Activated T-cell treated with anti-CD3 and anti-CD28 coated beads for 24 hours (primary cell): ENCODE measurements around the gene MITF.

Source experiments
- DNase-seq: peaks from one replicate; pipeline ENCODE4 v3.0.0-alpha.2; 2020; ENCODE audit warnings: low read depth

Gene MITF

GRCh38 chr3:69739204-69740102 is at the start of gene MITF:
MITF (plus strand) TSS chr3:69739464; CDS start chr3:69739598, 134 bp downstream.
- peak; percentile 17 for DNase-seq

GRCh38 chr3:69691860-69692259 is 47.4 kb upstream of the MITF start:
- DNase-seq = no peak

- no peak for DNase-seq
Observed at GRCh38 chr3:69692761-69693160, 46.5 kb upstream of the MITF start.

GRCh38 chr3:69695443-69695842 is 43.8 kb upstream of the MITF start:
- DNase-seq = no peak

- no peak for DNase-seq
Observed at GRCh38 chr3:69695933-69696332, 43.3 kb upstream of the MITF start.

GRCh38 chr3:69696367-69696766 is 42.9 kb upstream of the MITF start:
- no peak for DNase-seq

- DNase-seq = no peak
Observed at GRCh38 chr3:69697381-69697780, 41.9 kb upstream of the MITF start.

GRCh38 chr3:69698728-69699127 is 40.5 kb upstream of the MITF start:
- no peak for DNase-seq

- DNase-seq = no peak
Observed at GRCh38 chr3:69699183-69699582, 40.1 kb upstream of the MITF start.

- no peak for DNase-seq
Observed at GRCh38 chr3:69700949-69701348, 38.3 kb upstream of the MITF start.

- DNase-seq = no peak
Observed at GRCh38 chr3:69710153-69710977, 28.9 kb upstream of the MITF start.

GRCh38 chr3:69712269-69712668 is 27.0 kb upstream of the MITF start:
- DNase-seq = no peak

- DNase-seq = no peak
Observed at GRCh38 chr3:69712933-69713332, 26.3 kb upstream of the MITF start.

GRCh38 chr3:69715204-69715603 is 24.1 kb upstream of the MITF start:
- DNase-seq = no peak

- no peak for DNase-seq
Observed at GRCh38 chr3:69716119-69716518, 23.1 kb upstream of the MITF start.

GRCh38 chr3:69718866-69719586 is 20.2 kb upstream of the MITF start:
- no peak for DNase-seq

GRCh38 chr3:69719587-69720122 is 19.6 kb upstream of the MITF start:
- no peak for DNase-seq

- no peak for DNase-seq
Observed at GRCh38 chr3:69720824-69721223, 18.4 kb upstream of the MITF start.

GRCh38 chr3:69723389-69723788 is 15.9 kb upstream of the MITF start:
- no peak for DNase-seq

GRCh38 chr3:69724722-69725435 is 14.4 kb upstream of the MITF start:
- no peak for DNase-seq

GRCh38 chr3:69725994-69726571 is 13.2 kb upstream of the MITF start:
- DNase-seq = no peak
